Measurements from ENCODE around the gene RNF121.

RNF121 gene

DNA sequence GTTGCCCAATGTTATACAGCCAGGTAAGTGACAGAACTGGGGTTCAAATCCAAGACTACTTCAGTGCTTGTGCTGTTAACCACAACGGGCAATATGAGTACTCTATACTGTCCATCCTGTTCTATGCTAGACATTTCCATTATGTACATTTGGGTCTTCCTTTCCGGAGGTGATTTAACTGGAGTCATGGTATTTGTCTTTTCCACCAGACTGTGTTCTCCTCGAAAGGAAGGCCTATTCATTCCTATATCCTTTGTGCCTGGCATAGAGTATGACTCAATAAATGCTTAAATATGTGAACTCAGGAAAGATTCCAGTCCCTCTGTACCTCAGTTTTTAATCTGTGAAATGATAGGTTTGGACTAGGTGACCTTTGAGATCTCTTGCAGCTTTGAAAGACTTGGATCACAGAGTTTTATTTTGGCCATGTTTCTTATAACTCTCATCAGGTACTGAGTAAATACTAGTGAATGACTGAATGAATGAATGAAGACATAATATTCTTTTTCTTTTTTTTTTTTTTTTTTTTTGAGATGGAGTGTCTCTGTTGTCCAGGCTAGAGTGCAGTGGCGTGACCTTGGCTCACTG, 6.6 kb downstream of the RNF121 start:
- no peak for DNase-seq

DNA sequence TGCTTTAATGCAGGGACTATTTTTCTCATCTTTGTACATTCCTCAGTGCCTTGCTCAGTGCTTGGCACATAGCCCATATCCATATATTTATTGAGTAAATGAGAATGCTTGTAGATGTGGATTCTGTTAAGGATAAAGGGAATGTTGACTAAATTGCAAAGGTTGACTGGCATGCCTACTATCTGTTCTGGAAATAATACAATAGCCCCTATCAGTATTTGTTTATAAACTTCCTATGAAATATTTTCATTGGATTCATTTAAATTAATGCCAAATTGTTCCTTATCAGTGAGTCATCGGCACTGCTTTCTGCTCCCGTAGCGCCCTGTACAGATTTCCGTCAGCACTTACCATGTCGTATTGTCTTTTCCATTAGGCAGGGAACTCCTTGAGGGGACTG, 8.0 kb downstream of the RNF121 start:
- DNase-seq = no peak

GRCh38 chr11:71937826-71938225, 9.0 kb downstream of the RNF121 start:
- no peak for DNase-seq

- DNase-seq = no peak
Observed at GRCh38 chr11:71940561-71941219, 11.8 kb downstream of the RNF121 start.

DNA sequence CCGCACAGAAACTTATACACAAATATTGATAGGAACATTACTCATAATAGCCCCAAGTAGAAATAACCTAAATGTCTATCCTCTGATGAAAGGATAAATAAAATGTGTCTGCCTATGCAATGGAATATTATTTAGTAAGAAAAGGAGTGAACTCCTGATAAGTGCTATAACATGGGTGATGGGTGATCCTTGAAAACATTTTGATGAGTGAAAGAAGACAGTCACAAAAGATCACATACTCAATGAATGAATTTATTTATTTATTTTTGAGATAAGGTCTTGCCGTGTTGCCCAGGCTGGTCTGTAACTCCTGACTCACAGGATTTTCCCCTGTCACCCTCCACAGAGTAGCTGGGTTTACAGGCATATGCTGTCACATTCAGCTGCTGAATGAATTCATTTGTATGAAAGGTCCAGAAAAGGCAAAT, 17.3 kb downstream of the RNF121 start:
- DNase-seq = no peak

DNA sequence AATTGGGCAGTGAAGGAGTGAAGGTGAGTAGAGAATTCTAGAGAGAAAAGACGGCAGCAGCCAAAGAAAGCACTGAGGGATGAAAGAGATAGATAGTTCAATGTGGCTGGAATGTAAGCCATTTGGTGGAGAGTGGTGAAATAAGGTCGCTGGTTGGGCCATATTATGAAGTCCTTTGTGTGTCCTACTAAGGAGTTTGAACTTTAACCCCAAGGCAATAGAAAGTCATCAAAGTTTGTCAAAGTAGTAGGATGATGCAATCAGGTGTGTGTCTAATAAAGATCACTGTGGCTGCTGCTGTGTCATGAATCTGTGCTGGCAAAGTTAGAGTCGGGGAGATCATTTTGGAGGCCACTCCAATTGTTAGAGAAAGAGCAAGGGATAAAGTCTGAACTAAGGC, 18.7 kb downstream of the RNF121 start:
- no peak for DNase-seq

GRCh38 chr11:71948314-71949027, 19.6 kb downstream of the RNF121 start:
- DNase-seq = no peak

DNA sequence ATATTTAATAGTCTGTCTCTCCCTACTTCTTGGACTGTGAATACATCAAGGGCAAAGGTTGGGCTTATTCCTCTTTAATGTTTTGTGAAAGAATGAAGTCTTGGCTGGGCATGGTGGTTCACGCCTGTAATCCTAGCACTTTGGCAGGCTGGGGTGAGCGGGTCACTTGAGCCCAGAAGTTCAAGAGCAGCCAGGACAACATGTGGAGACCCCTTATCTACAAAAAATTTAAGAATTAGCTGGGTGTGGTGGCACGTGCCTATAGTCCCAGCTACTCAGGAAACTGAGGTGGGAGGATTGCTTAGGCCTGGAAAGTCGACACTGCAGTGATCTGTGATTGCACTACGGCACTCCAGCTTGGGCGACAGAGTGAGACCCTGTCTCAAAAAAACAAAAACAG, 20.2 kb downstream of the RNF121 start:
- DNase-seq = no peak

DNA sequence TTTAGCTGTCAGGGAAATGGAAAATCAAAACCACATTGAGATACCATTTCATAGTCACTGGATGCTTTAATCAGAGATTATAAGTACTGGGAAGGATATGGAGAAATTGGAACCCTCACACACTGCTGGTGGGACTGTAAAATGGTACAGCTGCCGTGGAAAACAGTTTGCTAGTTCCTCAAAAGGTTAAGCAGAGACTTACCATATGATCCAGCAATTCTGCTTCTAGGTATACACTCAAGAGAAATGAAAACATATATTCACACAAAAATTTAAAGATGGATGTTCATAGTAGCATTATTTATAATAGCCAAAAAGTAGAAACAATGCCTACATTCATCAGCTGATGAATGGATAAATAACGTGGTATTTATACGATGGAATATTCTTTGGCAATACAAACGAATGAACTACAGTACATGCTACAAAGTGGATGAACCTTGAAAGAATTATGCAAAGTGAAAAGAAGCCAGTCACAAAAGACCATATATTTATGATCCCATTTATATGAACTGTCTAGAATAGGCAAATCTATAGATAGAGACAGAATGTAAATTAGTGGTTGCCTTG, 23.0 kb downstream of the RNF121 start:
- DNase-seq = no peak

DNA sequence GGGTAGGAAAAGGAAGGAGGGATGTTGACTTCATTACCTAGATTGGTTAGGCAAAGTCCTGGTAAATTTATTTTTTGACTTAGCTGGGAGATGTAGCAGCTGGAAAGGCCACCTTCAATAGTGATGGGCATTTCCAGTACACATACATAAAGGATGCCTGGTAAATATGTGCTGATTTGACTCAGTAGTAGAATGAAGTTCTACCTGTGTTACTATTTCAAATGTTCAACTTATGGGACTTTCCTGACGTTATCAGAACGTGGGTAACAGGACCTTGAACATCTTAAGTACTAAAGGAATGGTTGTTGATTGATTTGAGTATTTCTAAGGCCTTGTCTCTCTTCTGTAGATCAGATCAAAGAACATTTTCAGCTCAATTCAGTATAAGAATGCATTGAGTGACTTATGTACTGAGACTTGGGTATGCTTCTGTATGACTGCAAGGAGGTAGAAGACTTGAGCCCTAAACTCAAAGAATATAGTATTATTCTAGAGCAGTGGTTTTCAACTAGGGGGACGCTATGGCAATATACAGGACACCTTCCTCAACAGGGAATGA, 27.1 kb downstream of the RNF121 start:
- no peak for DNase-seq

GRCh38 chr11:71962428-71963038, 33.7 kb downstream of the RNF121 start:
- no peak for DNase-seq

- no peak for DNase-seq
Observed at GRCh38 chr11:71963468-71963867, 34.6 kb downstream of the RNF121 start.

GRCh38 chr11:71964641-71965040, 35.8 kb downstream of the RNF121 start:
- no peak for DNase-seq

GRCh38 chr11:71971680-71972079, 42.8 kb downstream of the RNF121 start:
- no peak for DNase-seq

- no peak for DNase-seq
Observed at GRCh38 chr11:71976551-71976950, 47.7 kb downstream of the RNF121 start.

DNA sequence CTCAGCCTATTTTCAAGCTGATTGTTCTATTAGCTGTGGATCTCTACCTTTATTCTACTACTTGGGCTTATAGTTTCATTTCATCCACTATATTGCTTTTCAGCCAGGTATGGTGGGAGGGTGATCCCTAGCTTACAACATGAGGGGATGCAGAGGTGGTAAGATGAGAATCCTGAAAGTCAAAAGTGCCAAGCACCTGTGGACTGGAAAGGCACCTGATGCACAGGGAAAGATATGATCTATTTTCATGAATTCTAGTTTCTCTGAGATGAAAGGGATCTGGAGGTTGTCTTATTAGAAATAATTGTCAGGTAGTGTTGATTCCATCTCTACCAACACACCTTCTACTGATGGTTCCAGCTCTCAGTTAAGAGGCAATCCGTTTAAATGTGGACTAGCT, 48.2 kb downstream of the RNF121 start:
- DNase-seq = no peak

DNA sequence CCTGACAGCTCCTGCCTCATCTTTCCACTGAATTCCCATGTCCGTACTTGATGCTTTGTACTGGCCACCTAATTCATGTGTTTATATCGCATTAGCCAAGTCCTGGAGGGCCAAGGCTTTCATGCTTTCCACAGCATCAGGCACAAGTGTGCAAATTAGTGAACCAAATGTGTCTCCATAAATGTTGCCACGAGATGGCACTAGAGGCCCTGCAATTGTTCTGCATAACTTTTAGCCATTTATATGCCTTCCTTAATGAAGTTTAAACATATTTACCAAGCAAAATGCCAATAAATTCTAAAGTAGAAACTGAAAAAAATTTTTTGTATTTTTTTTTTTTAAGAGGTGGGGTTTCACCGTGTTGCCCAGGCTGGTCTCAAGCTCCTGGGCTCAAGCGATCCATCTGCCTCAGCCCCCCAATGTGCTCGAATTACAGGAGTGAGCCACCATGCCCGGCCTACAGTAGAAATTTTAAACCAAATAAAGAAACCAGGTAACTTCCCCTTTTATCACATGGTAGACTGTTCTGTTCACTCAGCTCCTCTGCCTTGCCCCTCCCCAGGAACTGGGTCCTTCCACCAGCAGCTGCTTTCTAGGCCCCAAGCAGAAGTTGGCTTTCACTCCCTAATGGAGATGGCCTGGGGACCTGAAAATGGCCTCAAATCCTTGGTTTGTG, 49.0 kb downstream of the RNF121 start:
- peak; percentile 67 for DNase-seq

DNA sequence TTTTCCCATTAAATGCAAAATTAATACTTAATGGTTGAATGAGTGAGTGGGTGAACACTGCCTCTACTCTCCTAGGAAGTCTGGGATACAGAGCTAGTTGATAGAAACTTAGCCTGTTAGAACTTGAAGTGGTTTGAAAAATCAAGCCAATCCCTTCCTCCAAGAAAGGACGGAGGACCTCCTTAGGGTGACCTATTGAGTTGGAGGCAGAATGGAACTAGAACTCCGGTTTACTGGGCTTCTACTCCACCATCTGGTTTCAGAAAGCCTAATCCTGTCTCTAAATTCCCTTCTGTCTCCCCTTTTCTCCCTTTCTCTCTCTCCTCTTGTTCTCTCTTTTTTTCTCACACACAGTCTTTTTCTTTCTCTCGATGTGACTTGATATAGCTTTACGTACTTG, 50.2 kb downstream of the RNF121 start:
- DNase-seq = no peak

DNA sequence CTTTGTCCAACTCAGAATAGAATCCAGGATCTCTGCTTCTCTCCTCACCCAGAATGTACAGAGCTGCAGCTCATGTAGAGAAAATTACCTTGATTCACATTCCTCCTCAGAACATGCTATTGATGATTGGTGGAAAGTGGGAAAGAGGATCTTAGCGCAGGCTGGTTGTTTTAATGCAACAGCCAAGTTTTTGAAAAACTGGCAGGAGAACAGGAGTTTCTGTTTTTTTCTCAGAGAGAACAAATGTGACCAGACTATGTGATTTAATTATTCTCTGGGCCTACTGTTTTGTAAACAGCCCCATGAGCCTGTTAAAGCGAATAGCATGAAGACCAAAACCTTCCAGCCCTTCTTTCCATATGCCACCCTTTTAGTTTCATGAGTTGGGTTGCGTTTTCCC, 50.8 kb downstream of the RNF121 start:
- no peak for DNase-seq

GRCh38 chr11:71986131-71986530, 57.3 kb downstream of the RNF121 start:
- DNase-seq = no peak

DNA sequence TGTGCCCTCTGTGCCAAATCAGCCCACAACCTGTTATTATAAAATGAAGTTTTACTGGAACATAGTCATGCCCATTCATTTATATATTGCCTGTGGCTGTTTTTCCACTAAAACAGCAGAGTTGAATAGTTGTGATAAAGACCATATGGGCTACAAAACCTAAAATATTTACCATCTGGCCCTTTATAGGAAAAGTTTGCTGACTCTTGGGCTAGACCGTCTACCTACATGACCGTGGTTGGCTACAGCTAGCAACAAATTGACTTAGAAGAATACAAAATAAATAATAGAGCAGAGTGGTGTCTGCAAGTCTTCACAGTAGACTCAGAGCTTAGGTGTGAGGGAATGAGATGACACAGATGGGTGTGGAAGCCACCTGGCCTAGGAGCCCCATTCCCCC, 58.7 kb downstream of the RNF121 start:
- DNase-seq = no peak

- no peak for DNase-seq
Observed at GRCh38 chr11:71988050-71988449, 59.2 kb downstream of the RNF121 start.

DNA sequence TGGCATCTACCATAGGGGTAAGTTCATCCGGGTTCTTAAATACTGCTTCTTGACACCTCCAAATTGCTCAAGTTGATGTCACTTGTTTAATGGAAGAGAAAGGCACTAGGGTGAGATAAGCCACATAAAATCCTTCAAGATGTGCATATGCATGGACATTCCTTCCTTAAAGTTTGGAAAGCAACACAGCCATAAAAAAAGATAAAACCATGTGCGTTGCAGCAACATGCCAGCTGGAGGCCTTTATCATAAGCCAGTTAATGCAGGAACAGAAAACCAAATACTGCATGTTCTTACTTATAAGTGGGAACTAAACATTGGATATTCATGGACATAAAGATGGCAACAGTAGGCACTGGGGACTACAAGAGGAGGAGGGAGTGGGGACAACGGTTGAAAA, 61.9 kb downstream of the RNF121 start:
- DNase-seq = no peak

Measured in CD4-positive, alpha-beta T cell treated with Interleukin-10 for 1 hour (primary cell).